SK-N-SH treated with all-trans-retinoic acid at 6 μM for 48 hours (cell line): ENCODE results near the gene POLD2.

Experiments
- ARNTL ChIP-seq: fragments of 450-650 bp; formaldehyde crosslinking; IDR thresholded peaks from 2 replicates; pipeline ENCODE4 v1.5.0; 2020; ENCODE audit warnings: low read depth, mild to moderate bottlenecking, moderate library complexity, borderline replicate concordance
- BACH2 ChIP-seq: fragments of 250-450 bp; sonication (Bioruptor Pico); IDR thresholded peaks from 2 replicates; pipeline ENCODE4 v1.9.0; 2021; ENCODE audit warnings: mild to moderate bottlenecking, borderline replicate concordance
- ISL1 ChIP-seq: fragments of 250-450 bp; sonication (Bioruptor Pico); IDR thresholded peaks from 2 replicates; pipeline ENCODE4 v2.1.2; 2022; ENCODE audit warnings: mild to moderate bottlenecking, moderate library complexity
- OSR1 ChIP-seq: fragments of 250-450 bp; sonication (Bioruptor Pico); IDR thresholded peaks from 2 replicates; pipeline ENCODE4 v1.8.0; 2022; ENCODE audit warnings: moderate library complexity, mild to moderate bottlenecking, inconsistent platforms
- PPARA ChIP-seq: fragments of 250-450 bp; sonication (Bioruptor Pico); IDR thresholded peaks from 2 replicates; pipeline ENCODE4 v1.5.0; 2020; ENCODE audit warnings: mild to moderate bottlenecking, borderline replicate concordance
- RARB ChIP-seq: fragments of 250-450 bp; sonication (Bioruptor Pico); IDR thresholded peaks from 2 replicates; pipeline ENCODE4 v1.8.0; 2021; ENCODE audit warnings: mild to moderate bottlenecking, moderate library complexity
- TOX ChIP-seq: fragments of 250-450 bp; sonication (Bioruptor Pico); IDR thresholded peaks from 2 replicates; pipeline ENCODE4 v1.8.0; 2021; ENCODE audit warnings: mild to moderate bottlenecking, moderate library complexity, borderline replicate concordance
- ZFP30 ChIP-seq: fragments of 450-650 bp; formaldehyde crosslinking; IDR thresholded peaks from 2 replicates; pipeline ENCODE4 v1.5.0; 2022; ENCODE audit warnings: mild to moderate bottlenecking, moderate library complexity
- ZNF70 ChIP-seq: fragments of 450-650 bp; formaldehyde crosslinking; IDR thresholded peaks from 2 replicates; pipeline ENCODE4 v1.5.0; 2020; ENCODE audit warnings: mild to moderate bottlenecking, moderate library complexity
- ZNF8 ChIP-seq: fragments of 450-650 bp; formaldehyde crosslinking; IDR thresholded peaks from 2 replicates; pipeline ENCODE4 v1.5.0; 2020; ENCODE audit warnings: mild to moderate bottlenecking, moderate library complexity
- TF ChIP-seq, protein P1 (sequence below): fragments of 250-450 bp; sonication (Bioruptor Pico); IDR thresholded peaks from 2 replicates; pipeline ENCODE4 v1.5.1; 2020; ENCODE audit warnings: low read depth, mild to moderate bottlenecking, moderate library complexity

DNA sequence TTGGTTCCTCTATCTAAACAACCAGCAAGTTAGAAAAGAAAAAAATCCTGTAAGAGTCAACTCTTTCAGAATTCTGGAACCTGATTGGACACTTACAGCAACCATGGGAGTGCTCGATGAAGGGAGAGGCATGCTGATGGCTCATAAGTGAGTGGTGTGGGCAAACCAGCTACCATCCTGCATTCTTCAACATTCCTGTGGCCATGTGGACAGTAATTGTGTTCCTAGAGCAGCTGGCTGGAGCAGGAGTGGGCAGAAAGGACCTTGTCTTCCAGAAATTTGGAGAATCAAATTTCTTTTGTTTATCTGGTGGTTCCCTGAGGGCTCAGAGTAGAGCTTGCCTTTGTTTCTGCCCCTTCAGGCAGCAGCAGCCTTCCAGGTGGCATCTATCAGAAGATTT is 40.2 kb upstream of the POLD2 start:
- no peak for TF ChIP-seq ARNTL
- TF ChIP-seq ISL1 (CRISPR knock-in tag) = no peak
- TF ChIP-seq ZNF8 (CRISPR knock-in tag) = no peak
- no peak for TF ChIP-seq OSR1 (CRISPR knock-in tag)
- TF ChIP-seq BACH2 = no peak
- no peak for TF ChIP-seq TOX (CRISPR knock-in tag)
- TF ChIP-seq, protein P1, sequence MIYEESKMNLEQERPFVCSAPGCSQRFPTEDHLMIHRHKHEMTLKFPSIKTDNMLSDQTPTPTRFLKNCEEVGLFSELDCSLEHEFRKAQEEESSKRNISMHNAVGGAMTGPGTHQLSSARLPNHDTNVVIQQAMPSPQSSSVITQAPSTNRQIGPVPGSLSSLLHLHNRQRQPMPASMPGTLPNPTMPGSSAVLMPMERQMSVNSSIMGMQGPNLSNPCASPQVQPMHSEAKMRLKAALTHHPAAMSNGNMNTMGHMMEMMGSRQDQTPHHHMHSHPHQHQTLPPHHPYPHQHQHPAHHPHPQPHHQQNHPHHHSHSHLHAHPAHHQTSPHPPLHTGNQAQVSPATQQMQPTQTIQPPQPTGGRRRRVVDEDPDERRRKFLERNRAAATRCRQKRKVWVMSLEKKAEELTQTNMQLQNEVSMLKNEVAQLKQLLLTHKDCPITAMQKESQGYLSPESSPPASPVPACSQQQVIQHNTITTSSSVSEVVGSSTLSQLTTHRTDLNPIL (CRISPR knock-in tag) = no peak
- no peak for TF ChIP-seq PPARA (CRISPR knock-in tag)
- no peak for TF ChIP-seq RARB (CRISPR knock-in tag)
- TF ChIP-seq ZFP30 (CRISPR knock-in tag) = no peak
- TF ChIP-seq ZNF70 = no peak
